ENCODE data around the gene C4BPA. TPM values are rescaled to one million over a fixed set of nuclear protein-coding genes. Genes with fewer than 3 reads are reported as not detected.
A peak's percentile ranks its signal among the peaks of the same experiment; 100 is the strongest.

C4BPA gene
- total RNA-seq, 1 donor from 2014 or later = not detected

DNA sequence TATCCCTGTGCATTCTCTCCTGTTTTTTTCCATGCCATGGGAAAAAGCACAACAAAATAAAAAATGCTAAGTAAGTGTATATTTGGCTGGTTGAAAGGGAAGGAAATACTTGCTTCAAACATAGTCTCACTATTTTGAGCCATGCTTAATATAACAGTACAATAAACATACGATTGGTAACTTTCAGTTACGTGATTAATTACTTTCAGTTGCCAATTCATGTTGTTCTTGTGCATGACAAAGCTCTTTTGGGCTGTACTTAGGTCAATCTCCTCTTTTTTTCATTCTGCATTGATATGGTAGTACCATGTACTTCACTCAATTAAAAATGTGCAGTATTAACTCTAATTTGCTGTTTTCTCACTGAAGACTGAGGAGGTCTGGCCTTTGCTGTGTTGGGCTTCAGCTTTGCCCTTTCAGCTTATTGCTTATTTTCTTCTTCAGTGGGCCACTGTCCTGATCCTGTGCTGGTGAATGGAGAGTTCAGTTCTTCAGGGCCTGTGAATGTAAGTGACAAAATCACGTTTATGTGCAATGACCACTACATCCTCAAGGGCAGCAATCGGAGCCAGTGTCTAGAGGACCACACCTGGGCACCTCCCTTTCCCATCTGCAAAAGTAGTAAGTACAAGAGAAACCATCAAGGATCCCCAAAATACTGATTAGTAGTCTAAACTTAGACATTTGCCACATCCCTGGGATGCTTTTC, 12.7 kb upstream of the C4BPA start:
- Histone ChIP-seq H3K27me3 (ENCODE audit: insufficient read depth, low read length) (no peaks in the 10 kb centered on the region), H3K79me2 (ENCODE audit: insufficient read depth, low read length) (no peaks in the 10 kb centered on the region), H4K20me1 (ENCODE audit: insufficient read depth, low read length) (no peaks in the 10 kb centered on the region), H3K9me3 (ENCODE audit: insufficient read depth, low read depth, low read length) (no peaks in the 10 kb centered on the region), H3K36me3 (ENCODE audit: insufficient read depth, low read length) (no peaks in the 10 kb centered on the region), H3K9ac (ENCODE audit: low read length) (no peak overlapping the region), H3K4me3 (ENCODE audit: insufficient read depth, low read depth, low read length) (no peak overlapping the region), H3K27ac (ENCODE audit: low read depth, low read length) (no peak overlapping the region), H2AFZ (ENCODE audit: low read depth, low read length) (no peak overlapping the region), H3K4me1 (ENCODE audit: insufficient read depth, low read length) (peaks cover 3% of the 10 kb centered on the region), H3K4me2 (ENCODE audit: low read length) (no peak overlapping the region)
- no peak overlapping the region for H3K27ac Mint-ChIP-seq (ENCODE audit: unreplicated experiment)
- H3K27me3 Mint-ChIP-seq (ENCODE audit: low read depth, unreplicated experiment) = peaks cover 4% of the 10 kb centered on the region
- FAIRE-seq = peak; percentile 58
- no peaks in the 10 kb centered on the region for H3K9me3 Mint-ChIP-seq (ENCODE audit: unreplicated experiment)
- TF ChIP-seq EZH2 (IDR thresholded peaks at IDR 0.05; ENCODE audit: insufficient read depth, low read length) = no peak
- TF ChIP-seq, protein P1, sequence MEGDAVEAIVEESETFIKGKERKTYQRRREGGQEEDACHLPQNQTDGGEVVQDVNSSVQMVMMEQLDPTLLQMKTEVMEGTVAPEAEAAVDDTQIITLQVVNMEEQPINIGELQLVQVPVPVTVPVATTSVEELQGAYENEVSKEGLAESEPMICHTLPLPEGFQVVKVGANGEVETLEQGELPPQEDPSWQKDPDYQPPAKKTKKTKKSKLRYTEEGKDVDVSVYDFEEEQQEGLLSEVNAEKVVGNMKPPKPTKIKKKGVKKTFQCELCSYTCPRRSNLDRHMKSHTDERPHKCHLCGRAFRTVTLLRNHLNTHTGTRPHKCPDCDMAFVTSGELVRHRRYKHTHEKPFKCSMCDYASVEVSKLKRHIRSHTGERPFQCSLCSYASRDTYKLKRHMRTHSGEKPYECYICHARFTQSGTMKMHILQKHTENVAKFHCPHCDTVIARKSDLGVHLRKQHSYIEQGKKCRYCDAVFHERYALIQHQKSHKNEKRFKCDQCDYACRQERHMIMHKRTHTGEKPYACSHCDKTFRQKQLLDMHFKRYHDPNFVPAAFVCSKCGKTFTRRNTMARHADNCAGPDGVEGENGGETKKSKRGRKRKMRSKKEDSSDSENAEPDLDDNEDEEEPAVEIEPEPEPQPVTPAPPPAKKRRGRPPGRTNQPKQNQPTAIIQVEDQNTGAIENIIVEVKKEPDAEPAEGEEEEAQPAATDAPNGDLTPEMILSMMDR (IDR thresholded peaks at IDR 0.05; ENCODE audit: insufficient read depth, low read depth, low read length) = no peak
- H3K4me3 Mint-ChIP-seq (ENCODE audit: unreplicated experiment) = no peak overlapping the region
- no peaks in the 10 kb centered on the region for H3K36me3 Mint-ChIP-seq (ENCODE audit: low read depth, unreplicated experiment)
- no peak for DNase-seq (ENCODE audit: low read depth)
- H3K4me1 Mint-ChIP-seq (ENCODE audit: low read depth, unreplicated experiment) = peaks cover 25% of the 10 kb centered on the region

DNA sequence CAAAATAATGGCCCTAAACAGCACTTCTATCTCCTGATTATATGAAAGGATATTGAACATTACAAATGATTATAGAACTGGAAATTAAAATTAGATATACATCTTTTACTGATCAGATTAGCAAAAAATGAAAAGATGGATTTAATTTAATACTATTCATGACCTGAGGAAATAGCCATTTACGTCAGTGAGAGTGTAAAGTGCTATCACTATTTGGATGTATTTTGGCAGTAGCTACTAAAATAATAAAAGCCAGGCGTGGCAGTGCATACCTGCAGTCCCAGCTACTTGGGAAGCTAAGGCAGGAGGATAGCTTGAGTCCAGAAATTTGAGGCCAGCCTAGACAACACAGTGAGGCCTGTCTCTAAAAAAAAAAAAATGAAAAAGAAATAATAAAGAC, 10.1 kb upstream of the C4BPA start:
- Histone ChIP-seq H3K79me2 (ENCODE audit: insufficient read depth, low read length) (no peaks in the 10 kb centered on the region), H3K4me3 (ENCODE audit: insufficient read depth, low read depth, low read length) (no peak overlapping the region), H3K27me3 (ENCODE audit: insufficient read depth, low read length) (no peaks in the 10 kb centered on the region), H3K27ac (ENCODE audit: low read depth, low read length) (no peak overlapping the region), H3K4me2 (ENCODE audit: low read length) (no peak overlapping the region), H3K9ac (ENCODE audit: low read length) (no peak overlapping the region), H3K9me3 (ENCODE audit: insufficient read depth, low read depth, low read length) (no peaks in the 10 kb centered on the region), H2AFZ (ENCODE audit: low read depth, low read length) (no peak overlapping the region), H4K20me1 (ENCODE audit: insufficient read depth, low read length) (no peaks in the 10 kb centered on the region), H3K36me3 (ENCODE audit: insufficient read depth, low read length) (no peaks in the 10 kb centered on the region), H3K4me1 (ENCODE audit: insufficient read depth, low read length) (no peaks in the 10 kb centered on the region)
- no peak for TF ChIP-seq EZH2 (IDR thresholded peaks at IDR 0.05; ENCODE audit: insufficient read depth, low read length)
- TF ChIP-seq, protein P1 (IDR thresholded peaks at IDR 0.05; ENCODE audit: insufficient read depth, low read depth, low read length) = no peak
- no peak for FAIRE-seq
- Mint-ChIP-seq H3K4me1 (ENCODE audit: low read depth, unreplicated experiment) (peaks cover 7% of the 10 kb centered on the region), H3K9me3 (ENCODE audit: unreplicated experiment) (no peaks in the 10 kb centered on the region), H3K27ac (ENCODE audit: unreplicated experiment) (no peak overlapping the region), H3K4me3 (ENCODE audit: unreplicated experiment) (no peak overlapping the region), H3K27me3 (ENCODE audit: low read depth, unreplicated experiment) (peaks cover 4% of the 10 kb centered on the region), H3K36me3 (ENCODE audit: low read depth, unreplicated experiment) (no peaks in the 10 kb centered on the region)
- no peak for DNase-seq (ENCODE audit: low read depth)

DNA sequence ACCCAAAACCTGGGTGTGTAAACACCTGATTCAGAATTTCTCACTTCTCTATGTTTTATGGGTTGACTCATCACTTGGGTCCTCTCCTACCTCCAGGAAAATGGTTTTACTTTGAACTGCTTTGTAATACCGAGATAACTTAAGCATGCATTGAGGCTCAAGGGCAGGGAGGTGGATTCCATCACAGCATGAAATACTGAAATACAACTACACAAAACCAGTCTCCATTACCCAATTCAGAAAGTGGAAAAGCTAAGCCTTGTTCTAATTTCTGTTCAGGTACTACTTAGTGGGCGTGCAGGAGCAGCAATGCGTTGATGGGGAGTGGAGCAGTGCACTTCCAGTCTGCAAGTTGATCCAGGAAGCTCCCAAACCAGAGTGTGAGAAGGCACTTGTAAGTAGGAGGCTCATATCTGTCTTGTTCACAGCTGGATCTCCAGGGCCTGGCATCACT, 6.1 kb upstream of the C4BPA start:
- no peak for TF ChIP-seq EZH2 (IDR thresholded peaks at IDR 0.05; ENCODE audit: insufficient read depth, low read length)
- TF ChIP-seq, protein P1 (IDR thresholded peaks at IDR 0.05; ENCODE audit: insufficient read depth, low read depth, low read length) = no peak
- H3K9me3 ChIP-seq (ENCODE audit: insufficient read depth, low read depth, low read length) = no peaks in the 10 kb centered on the region
- H4K20me1 ChIP-seq (ENCODE audit: insufficient read depth, low read length) = no peaks in the 10 kb centered on the region
- no peak overlapping the region for H3K27ac ChIP-seq (ENCODE audit: low read depth, low read length)
- H3K4me3 Mint-ChIP-seq (ENCODE audit: unreplicated experiment) = no peak overlapping the region
- H2AFZ ChIP-seq (ENCODE audit: low read depth, low read length) = no peak overlapping the region
- H3K27me3 Mint-ChIP-seq (ENCODE audit: low read depth, unreplicated experiment) = peaks cover 7% of the 10 kb centered on the region
- no peaks in the 10 kb centered on the region for H3K36me3 ChIP-seq (ENCODE audit: insufficient read depth, low read length)
- H3K4me1 Mint-ChIP-seq (ENCODE audit: low read depth, unreplicated experiment) = no peaks in the 10 kb centered on the region
- H3K4me3 ChIP-seq (ENCODE audit: insufficient read depth, low read depth, low read length) = no peak overlapping the region
- no peak for DNase-seq (ENCODE audit: low read depth)
- H3K27me3 ChIP-seq (ENCODE audit: insufficient read depth, low read length) = peaks cover 4% of the 10 kb centered on the region
- no peak for FAIRE-seq
- no peaks in the 10 kb centered on the region for H3K4me1 ChIP-seq (ENCODE audit: insufficient read depth, low read length)
- H3K4me2 ChIP-seq (ENCODE audit: low read length) = no peak overlapping the region
- peaks cover 1% of the 10 kb centered on the region for H3K36me3 Mint-ChIP-seq (ENCODE audit: low read depth, unreplicated experiment)
- no peak overlapping the region for H3K27ac Mint-ChIP-seq (ENCODE audit: unreplicated experiment)
- no peaks in the 10 kb centered on the region for H3K79me2 ChIP-seq (ENCODE audit: insufficient read depth, low read length)
- peaks cover 3% of the 10 kb centered on the region for H3K9me3 Mint-ChIP-seq (ENCODE audit: unreplicated experiment)
- H3K9ac ChIP-seq (ENCODE audit: low read length) = no peak overlapping the region

All from astrocyte (in vitro differentiated cells and primary cell).